Measurements from ENCODE around the gene JMJD4.

Gene JMJD4

GRCh38 chr1:227767401-227768124 is 32.5 kb upstream of the JMJD4 start:
- Histone ChIP-seq H4K5ac (ENCODE audit: low read length) (no peak overlapping the region), H2BK5ac (ENCODE audit: low read length) (no peak overlapping the region), H3K4me2 (ENCODE audit: low read length) (no peak overlapping the region), H3K4ac (ENCODE audit: low read depth, low read length) (no peak overlapping the region), H4K8ac (ENCODE audit: low read depth, low read length) (no peak overlapping the region), H3K36me3 (ENCODE audit: control insufficient read depth, insufficient read depth, low read length) (peaks cover 7% of the 10 kb centered on the region), H3K27ac (ENCODE audit: low read depth, low read length) (no peak overlapping the region), H3K9ac (ENCODE audit: low read length) (no peak overlapping the region), H3K4me1 (ENCODE audit: control insufficient read depth, low read depth, low read length) (no peaks in the 10 kb centered on the region), H3K56ac (ENCODE audit: low read length) (no peak overlapping the region), H2AK5ac (ENCODE audit: low read length) (no peak overlapping the region), H3K18ac (ENCODE audit: low read length) (no peak overlapping the region), H3K27me3 (ENCODE audit: insufficient read depth, low read length, poor library complexity) (no peaks in the 10 kb centered on the region), H3K23ac (ENCODE audit: low read length) (no peak overlapping the region), H3K79me2 (ENCODE audit: control insufficient read depth, insufficient read depth, low read length) (no peaks in the 10 kb centered on the region), H2BK120ac (ENCODE audit: low read depth, low read length) (no peak overlapping the region), H2BK15ac (replicated peaks; ENCODE audit: low read depth) (no peak overlapping the region), H3K79me1 (ENCODE audit: low read length) (peaks cover 8% of the 10 kb centered on the region), H3K4me3 (ENCODE audit: low read length) (no peak overlapping the region)
- no CpG with 5 or more reads among the region's 6 CpGs for WGBS (ENCODE audit: extremely low coverage, insufficient coverage, low lambda C conversion rate)
- DNase-seq, result no peak

GRCh38 chr1:227766653-227767277 is 31.7 kb upstream of the JMJD4 start:
- Histone ChIP-seq H3K56ac (ENCODE audit: low read length) (no peak overlapping the region), H3K4me3 (ENCODE audit: low read length) (no peak overlapping the region)
- no peak for DNase-seq

GRCh38 chr1:227766015-227766634 is 31.0 kb upstream of the JMJD4 start:
- H3K18ac ChIP-seq (ENCODE audit: low read length), result no peak overlapping the region
- H2BK15ac ChIP-seq (replicated peaks; ENCODE audit: low read depth), result no peak overlapping the region
- H3K27me3 ChIP-seq (ENCODE audit: insufficient read depth, low read length, poor library complexity), result no peaks in the 10 kb centered on the region
- H3K56ac ChIP-seq (ENCODE audit: low read length), result no peak overlapping the region
- H3K79me2 ChIP-seq (ENCODE audit: control insufficient read depth, insufficient read depth, low read length), result no peaks in the 10 kb centered on the region
- no peak overlapping the region for H3K9ac ChIP-seq (ENCODE audit: low read length)
- WGBS (ENCODE audit: extremely low coverage, insufficient coverage, low lambda C conversion rate), result no CpG with 5 or more reads among the region's 17 CpGs
- no peak overlapping the region for H3K27ac ChIP-seq (ENCODE audit: low read depth, low read length)
- no peak overlapping the region for H3K23ac ChIP-seq (ENCODE audit: low read length)
- H3K79me1 ChIP-seq (ENCODE audit: low read length), result peaks cover 8% of the 10 kb centered on the region
- no peak overlapping the region for H3K4me3 ChIP-seq (ENCODE audit: low read length)
- no peak overlapping the region for H3K4me2 ChIP-seq (ENCODE audit: low read length)
- H3K4ac ChIP-seq (ENCODE audit: low read depth, low read length), result no peak overlapping the region
- no peaks in the 10 kb centered on the region for H3K4me1 ChIP-seq (ENCODE audit: control insufficient read depth, low read depth, low read length)
- no peak overlapping the region for H4K8ac ChIP-seq (ENCODE audit: low read depth, low read length)
- DNase-seq, result no peak
- H2BK120ac ChIP-seq (ENCODE audit: low read depth, low read length), result no peak overlapping the region
- H4K5ac ChIP-seq (ENCODE audit: low read length), result no peak overlapping the region
- H3K36me3 ChIP-seq (ENCODE audit: control insufficient read depth, insufficient read depth, low read length), result peaks cover 7% of the 10 kb centered on the region
- no peak overlapping the region for H2BK5ac ChIP-seq (ENCODE audit: low read length)
- no peak overlapping the region for H2AK5ac ChIP-seq (ENCODE audit: low read length)

More at GRCh38 chr1:227766653-227767277, 31.7 kb upstream of the JMJD4 start:
- Histone ChIP-seq H3K18ac (ENCODE audit: low read length) (no peak overlapping the region), H3K79me2 (ENCODE audit: control insufficient read depth, insufficient read depth, low read length) (no peaks in the 10 kb centered on the region), H3K4me1 (ENCODE audit: control insufficient read depth, low read depth, low read length) (no peaks in the 10 kb centered on the region), H4K5ac (ENCODE audit: low read length) (no peak overlapping the region), H3K27ac (ENCODE audit: low read depth, low read length) (no peak overlapping the region), H3K23ac (ENCODE audit: low read length) (no peak overlapping the region), H3K79me1 (ENCODE audit: low read length) (peaks cover 8% of the 10 kb centered on the region), H3K4ac (ENCODE audit: low read depth, low read length) (no peak overlapping the region), H3K27me3 (ENCODE audit: insufficient read depth, low read length, poor library complexity) (no peaks in the 10 kb centered on the region), H4K8ac (ENCODE audit: low read depth, low read length) (no peak overlapping the region), H3K9ac (ENCODE audit: low read length) (no peak overlapping the region), H2AK5ac (ENCODE audit: low read length) (no peak overlapping the region), H3K4me2 (ENCODE audit: low read length) (no peak overlapping the region), H2BK15ac (replicated peaks; ENCODE audit: low read depth) (no peak overlapping the region), H3K36me3 (ENCODE audit: control insufficient read depth, insufficient read depth, low read length) (peaks cover 7% of the 10 kb centered on the region), H2BK5ac (ENCODE audit: low read length) (no peak overlapping the region), H2BK120ac (ENCODE audit: low read depth, low read length) (no peak overlapping the region)
- WGBS (ENCODE audit: extremely low coverage, insufficient coverage, low lambda C conversion rate), result no CpG with 5 or more reads among the region's 19 CpGs

GRCh38 chr1:227765261-227766014 is 30.3 kb upstream of the JMJD4 start:
- no peak overlapping the region for H3K18ac ChIP-seq (ENCODE audit: low read length)
- no peak for DNase-seq
- H4K5ac ChIP-seq (ENCODE audit: low read length), result no peak overlapping the region
- no peaks in the 10 kb centered on the region for H3K4me1 ChIP-seq (ENCODE audit: control insufficient read depth, low read depth, low read length)
- H3K9ac ChIP-seq (ENCODE audit: low read length), result no peak overlapping the region
- H3K4me2 ChIP-seq (ENCODE audit: low read length), result no peak overlapping the region
- no peak overlapping the region for H2BK15ac ChIP-seq (replicated peaks; ENCODE audit: low read depth)
- no peak overlapping the region for H4K8ac ChIP-seq (ENCODE audit: low read depth, low read length)
- H3K56ac ChIP-seq (ENCODE audit: low read length), result no peak overlapping the region
- H3K4me3 ChIP-seq (ENCODE audit: low read length), result no peak overlapping the region
- H3K4ac ChIP-seq (ENCODE audit: low read depth, low read length), result no peak overlapping the region
- no CpG with 5 or more reads among the region's 8 CpGs for WGBS (ENCODE audit: extremely low coverage, insufficient coverage, low lambda C conversion rate)
- H3K79me2 ChIP-seq (ENCODE audit: control insufficient read depth, insufficient read depth, low read length), result no peaks in the 10 kb centered on the region
- H3K27ac ChIP-seq (ENCODE audit: low read depth, low read length), result no peak overlapping the region
- H3K27me3 ChIP-seq (ENCODE audit: insufficient read depth, low read length, poor library complexity), result no peaks in the 10 kb centered on the region
- H2AK5ac ChIP-seq (ENCODE audit: low read length), result no peak overlapping the region
- peaks cover 7% of the 10 kb centered on the region for H3K36me3 ChIP-seq (ENCODE audit: control insufficient read depth, insufficient read depth, low read length)
- H3K79me1 ChIP-seq (ENCODE audit: low read length), result peaks cover 8% of the 10 kb centered on the region
- no peak overlapping the region for H2BK120ac ChIP-seq (ENCODE audit: low read depth, low read length)
- H3K23ac ChIP-seq (ENCODE audit: low read length), result no peak overlapping the region
- no peak overlapping the region for H2BK5ac ChIP-seq (ENCODE audit: low read length)

GRCh38 chr1:227764019-227764391 is 28.9 kb upstream of the JMJD4 start:
- peak; percentile 67 for DNase-seq
- H3K56ac ChIP-seq (ENCODE audit: low read length), result no peak overlapping the region
- H3K79me1 ChIP-seq (ENCODE audit: low read length), result peaks cover 8% of the 10 kb centered on the region
- H3K27ac ChIP-seq (ENCODE audit: low read depth, low read length), result peak overlapping the region; percentile 19
- no peak overlapping the region for H2AK5ac ChIP-seq (ENCODE audit: low read length)
- H4K5ac ChIP-seq (ENCODE audit: low read length), result no peak overlapping the region
- H3K4me3 ChIP-seq (ENCODE audit: low read length), result no peak overlapping the region
- H4K8ac ChIP-seq (ENCODE audit: low read depth, low read length), result no peak overlapping the region
- H3K4ac ChIP-seq (ENCODE audit: low read depth, low read length), result no peak overlapping the region
- no peak overlapping the region for H2BK5ac ChIP-seq (ENCODE audit: low read length)
- H3K9ac ChIP-seq (ENCODE audit: low read length), result no peak overlapping the region
- H2BK15ac ChIP-seq (replicated peaks; ENCODE audit: low read depth), result no peak overlapping the region
- peaks cover 17% of the 10 kb centered on the region for H3K36me3 ChIP-seq (ENCODE audit: control insufficient read depth, insufficient read depth, low read length)
- no peak overlapping the region for H3K23ac ChIP-seq (ENCODE audit: low read length)
- H3K18ac ChIP-seq (ENCODE audit: low read length), result no peak overlapping the region
- no peaks in the 10 kb centered on the region for H3K79me2 ChIP-seq (ENCODE audit: control insufficient read depth, insufficient read depth, low read length)
- WGBS (ENCODE audit: extremely low coverage, insufficient coverage, low lambda C conversion rate), result no CpG with 5 or more reads among the region's 7 CpGs
- no peaks in the 10 kb centered on the region for H3K27me3 ChIP-seq (ENCODE audit: insufficient read depth, low read length, poor library complexity)
- H2BK120ac ChIP-seq (ENCODE audit: low read depth, low read length), result no peak overlapping the region
- H3K4me2 ChIP-seq (ENCODE audit: low read length), result no peak overlapping the region
- H3K4me1 ChIP-seq (ENCODE audit: control insufficient read depth, low read depth, low read length), result no peaks in the 10 kb centered on the region

All from mesendoderm (in vitro differentiated cells).